Stimulated activated CD4-positive, alpha-beta T cell treated with anti-CD3 and anti-CD28 coated beads, Interleukin-1b, Interleukin-23, amount 100 ng/mL, for 4 hours (primary cell): ENCODE results near the gene IFT22.
"Not testable (repeated sequence)": the region's sequence is repeated elsewhere in the genome, so short reads cannot be mapped to it uniquely, and the experiment has no call there.

Experiments used
- DNase-seq, 2 donors: peaks; one replicate each; pipeline ENCODE4 v3.0.0-alpha.2; 2020; ENCODE audit warnings: low read depth in 2 of 2

IFT22 gene

GRCh38 chr7:101278461-101279292, 42.9 kb downstream of the IFT22 start:
- DNase-seq: no peak

DNA sequence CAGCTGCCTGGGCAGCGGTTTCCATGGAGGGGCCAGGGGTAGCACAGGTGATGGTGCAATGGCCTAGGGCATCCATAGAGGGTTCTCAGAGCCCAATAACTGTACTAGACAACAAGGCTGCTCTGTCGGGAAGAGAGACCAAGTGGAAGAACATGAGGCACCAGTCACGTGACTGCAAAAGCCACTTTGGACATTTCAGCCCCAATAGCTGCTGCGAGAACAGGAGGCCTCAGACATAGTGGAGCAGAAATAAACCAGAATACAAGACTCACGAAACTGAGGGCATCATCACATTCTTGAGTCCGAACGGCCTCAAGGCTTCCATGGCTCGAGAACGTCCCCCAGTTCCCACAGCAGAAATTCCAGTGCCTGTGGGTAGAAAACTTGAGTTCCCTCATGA, 44.5 kb downstream of the IFT22 start:
- DNase-seq: no peak

- DNase-seq: no peak
These were observed 48.4 kb downstream of the IFT22 start for GRCh38 chr7:101273206-101273605.

DNA sequence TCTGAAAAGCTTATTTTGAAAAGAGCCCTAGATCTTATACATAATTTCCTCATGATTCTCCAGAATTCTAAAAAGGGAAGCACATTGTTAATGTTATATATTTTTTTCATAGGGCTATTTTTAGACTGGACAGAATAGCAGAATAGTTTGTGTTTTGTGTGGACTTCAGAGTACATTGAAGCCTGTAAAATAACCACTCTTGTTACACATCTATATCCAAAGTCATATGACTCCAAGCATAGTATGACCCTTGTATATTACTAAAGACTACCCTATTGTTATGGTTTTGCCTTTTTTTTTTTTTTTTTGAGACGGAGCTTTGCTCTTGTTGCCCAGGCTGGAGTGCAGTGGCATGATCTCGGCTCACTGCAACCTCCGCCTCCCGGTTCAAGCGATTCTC, 50.6 kb downstream of the IFT22 start:
- no peak for DNase-seq

- no peak for DNase-seq
These were observed 51.9 kb downstream of the IFT22 start for GRCh38 chr7:101269664-101270063.

DNA sequence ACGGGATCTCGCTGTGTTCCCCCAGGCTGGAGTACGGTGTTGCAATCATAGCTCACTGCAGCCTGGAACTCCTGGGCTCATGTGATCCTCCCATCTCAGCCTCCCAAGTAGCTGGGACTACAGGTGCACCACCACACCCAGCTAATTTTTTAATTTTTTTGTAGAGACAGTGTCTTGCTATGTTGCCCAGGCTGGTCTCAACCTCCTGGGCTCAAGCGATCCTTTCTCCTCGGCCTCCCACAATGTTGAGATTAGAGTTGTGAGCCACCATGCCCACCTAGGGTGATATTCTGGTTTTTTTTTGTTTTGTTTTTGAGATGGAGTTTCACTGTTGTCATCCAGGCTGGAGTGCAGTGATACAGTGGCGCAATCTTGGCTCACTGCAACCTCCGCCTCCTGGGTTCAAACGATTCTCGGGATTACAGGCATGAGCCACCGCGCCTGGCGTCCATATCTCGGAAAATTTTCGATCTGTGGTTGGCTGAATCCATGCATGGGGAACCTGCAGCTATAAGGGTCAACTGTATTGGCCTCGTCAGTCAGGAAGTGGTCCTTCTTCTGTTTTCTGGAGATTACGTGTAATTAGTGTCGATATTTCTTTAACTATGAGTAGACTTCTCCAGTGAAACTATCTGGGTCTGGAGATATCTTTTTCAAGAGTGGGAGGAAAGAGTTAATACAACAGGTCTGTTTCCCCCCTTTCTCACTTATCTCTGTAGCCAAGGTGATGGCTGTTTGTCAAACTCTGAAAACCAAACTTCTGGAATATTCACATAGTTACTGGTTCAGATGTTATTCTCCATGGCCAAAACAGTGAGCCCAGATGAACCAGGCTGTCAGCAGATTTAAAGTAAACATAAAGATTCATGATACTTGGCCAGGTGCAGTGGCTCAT, 55.7 kb downstream of the IFT22 start:
- DNase-seq: no peak

- not testable (repeated sequence) for DNase-seq
These were observed 57.4 kb downstream of the IFT22 start for GRCh38 chr7:101264102-101264706.
